GM19035 (cell line): ENCODE data around the gene PELO.

Source experiments
- ATAC-seq: cut with Tn5 transposase; IDR thresholded peaks from one replicate; pipeline ENCODE4 v1.9.1; 2021; ENCODE audit not compliant: unreplicated experiment

Gene PELO

GRCh38 chr5:52825826-52826225 lies 38.1 kb downstream of the PELO start:
- peak; percentile 91 for ATAC-seq

GRCh38 chr5:52827815-52828214 lies 40.1 kb downstream of the PELO start:
- ATAC-seq, result no peak

GRCh38 chr5:52829664-52830063 lies 41.9 kb downstream of the PELO start:
- ATAC-seq, result no peak

- ATAC-seq, result no peak
Observed at GRCh38 chr5:52830650-52831049, 42.9 kb downstream of the PELO start.

GRCh38 chr5:52831786-52832511 lies 44.2 kb downstream of the PELO start:
- ATAC-seq, result no peak

- no peak for ATAC-seq
Observed at GRCh38 chr5:52834320-52834719, 46.6 kb downstream of the PELO start.

GRCh38 chr5:52837068-52837467 lies 49.4 kb downstream of the PELO start:
- ATAC-seq, result no peak
